HCT116 (cell line): Measurements from ENCODE around the gene EIF3F. TPM values are rescaled to one million over a fixed set of nuclear protein-coding genes. Genes with fewer than 3 reads are reported as not detected.

Source experiments
- ATAC-seq: fragments of 200-7000 bp; cut with Tn5 transposase; 2 replicates; pipeline ENCODE4 v1.9.1; 2020; ENCODE audit warnings: mild to moderate bottlenecking, moderate library complexity
- BruUV-seq: library from RNA; stranded (reverse); fragments of 400-500 nt; replicated peaks from 2 replicates; lab custom pipeline; 2021; lab: Mats Ljungman, UMichigan
- CTCF ChIA-PET: fragments of 300-600 bp; sonication (Branson Sonifier 250); formaldehyde crosslinking; loops from one replicate; lab custom pipeline; 2021; ENCODE audit warnings: antibody characterized with exemption; lab: Charles Lee
- POLR2A ChIA-PET: fragments of 300-600, 350-600 bp; sonication (Branson Sonifier 250); formaldehyde crosslinking; loops from one replicate; lab custom pipeline; 2021; ENCODE audit warnings: antibody characterized with exemption; lab: Charles Lee
- RAD21 ChIA-PET, 2 experiments: fragments of 300-600 bp; sonication (Branson Sonifier 250); formaldehyde crosslinking; loops; one replicate each; lab custom pipeline; 2023; ENCODE audit warnings: low total read pairs in 2 of 2; ENCODE audit not compliant: uncharacterized antibody in 2 of 2, unreplicated experiment in 2 of 2, low non-redundant PET in 1 of 2; lab: Charles Lee
- DNase-seq: peaks from one replicate; pipeline ENCODE4 v3.0.0-alpha.2; 2010; ENCODE audit warnings: low read depth, low spot score
- H2AFZ ChIP-seq: fragments of 200-600 bp; shearing (Covaris generic), sonication (generic); 2 replicates; pipeline ENCODE4 v1.6.1; 2017; ENCODE audit warnings: low read depth, mixed run types, mixed read lengths, antibody characterized with exemption, low read length; ENCODE audit not compliant: poor library complexity, severe bottlenecking
- H3K27ac ChIP-seq: 2 replicates; pipeline ENCODE4 v1.5.1; 2012; ENCODE audit warnings: low read depth, low read length
- H3K27me3 ChIP-seq: fragments of 200-600 bp; sonication (generic); 2 replicates; pipeline ENCODE4 v1.6.1; 2016; ENCODE audit warnings: mixed run types, low read length, mixed read lengths; ENCODE audit not compliant: insufficient read depth
- H3K36me3 ChIP-seq, 2 experiments: fragments of 200-500 bp in 1 of 2; fragments of 200-600 bp in 1 of 2; sonication (Bioruptor generic) in 1 of 2; sonication (generic) in 1 of 2; 2 replicates each; pipeline versions ENCODE4 v1.5.1 to v1.6.1; 2014 to 2016; ENCODE audit warnings: low read length in 2 of 2, inconsistent platforms in 1 of 2, mixed read lengths in 1 of 2, mixed run types in 1 of 2; ENCODE audit not compliant: insufficient read depth in 2 of 2, control insufficient read depth in 1 of 2
- H3K4me1 ChIP-seq, 2 experiments: fragments of 200-600 bp in 1 of 2; sonication (generic) in 1 of 2; 2 replicates each; pipeline versions ENCODE4 v1.5.1 to v1.6.1; 2012 to 2017; ENCODE audit warnings: low read length in 2 of 2, inconsistent platforms in 1 of 2, mild to moderate bottlenecking in 1 of 2, mixed read lengths in 1 of 2, mixed run types in 1 of 2, moderate library complexity in 1 of 2; ENCODE audit not compliant: insufficient read depth in 2 of 2, control insufficient read depth in 1 of 2
- H3K4me2 ChIP-seq: fragments of 200-600 bp; sonication (generic); 2 replicates; pipeline ENCODE4 v1.6.1; 2017; ENCODE audit warnings: mixed run types, low read length, mixed read lengths
- H3K4me3 ChIP-seq, 2 experiments: fragments of 200-600 bp in 1 of 2; sonication (generic) in 1 of 2; replicated peaks in 1 of 2; 2 replicates each; pipeline ENCODE4 v1.5.1; 2011 to 2016; ENCODE audit warnings: low read length in 2 of 2, control low read depth in 1 of 2, low read depth in 1 of 2, mild to moderate bottlenecking in 1 of 2, mixed read lengths in 1 of 2, mixed run types in 1 of 2
- H3K79me2 ChIP-seq: fragments of 200-600 bp; sonication (generic); 2 replicates; pipeline ENCODE4 v1.6.1; 2017; ENCODE audit warnings: mild to moderate bottlenecking, mixed run types, low read length, moderate library complexity, mixed read lengths; ENCODE audit not compliant: insufficient read depth
- H3K9ac ChIP-seq: fragments of 200-600 bp; sonication (generic); 2 replicates; pipeline ENCODE4 v1.6.1; 2016; ENCODE audit warnings: low read length, mixed read lengths
- H3K9me2 ChIP-seq: fragments of 200-600 bp; sonication (generic), shearing (Covaris generic); 2 replicates; pipeline ENCODE4 v1.6.1; 2017; ENCODE audit warnings: mixed run types, mild to moderate bottlenecking, moderate library complexity; ENCODE audit not compliant: insufficient read depth
- H3K9me3 ChIP-seq, 2 experiments: fragments of 200-500 bp in 1 of 2; fragments of 200-600 bp in 1 of 2; sonication (Bioruptor generic) in 1 of 2; sonication (generic) in 1 of 2; 2 replicates each; pipeline ENCODE4 v1.6.1; 2014 to 2017; ENCODE audit warnings: low read length in 2 of 2, mixed read lengths in 2 of 2, inconsistent platforms in 1 of 2, low read depth in 1 of 2, mild to moderate bottlenecking in 1 of 2, mixed run types in 1 of 2, moderate library complexity in 1 of 2; ENCODE audit not compliant: control insufficient read depth in 1 of 2, insufficient read depth in 1 of 2
- H4K20me1 ChIP-seq: fragments of 200-600 bp; sonication (generic), shearing (Covaris generic); 2 replicates; pipeline ENCODE4 v1.6.1; 2017; ENCODE audit warnings: mixed run types, mild to moderate bottlenecking, moderate library complexity; ENCODE audit not compliant: insufficient read depth
- CEBPB ChIP-seq: IDR thresholded peaks from 2 replicates; pipeline ENCODE4 v1.6.1; 2012; ENCODE audit warnings: low read depth
- ELF1 ChIP-seq: IDR thresholded peaks from 2 replicates; pipeline ENCODE4 v1.6.1; 2012; ENCODE audit warnings: low read depth, borderline replicate concordance
- POLR2A ChIP-seq: IDR thresholded peaks from 2 replicates; pipeline ENCODE4 v1.7.0; 2011; ENCODE audit warnings: borderline replicate concordance; ENCODE audit not compliant: insufficient read depth, insufficient read length; ENCODE audit errors: extremely low read depth
- POLR2AphosphoS5 ChIP-seq: IDR thresholded peaks from 2 replicates; pipeline ENCODE4 v1.6.1; 2011; ENCODE audit warnings: mild to moderate bottlenecking, low read depth, low read length, moderate library complexity
- RAD21 ChIP-seq: IDR thresholded peaks from 2 replicates; pipeline ENCODE4 v1.6.1; 2012; ENCODE audit warnings: low read depth, mild to moderate bottlenecking
- REST ChIP-seq: IDR thresholded peaks from 2 replicates; pipeline ENCODE4 v1.6.1; 2012; ENCODE audit warnings: low read depth
- SRF ChIP-seq: IDR thresholded peaks from 2 replicates; pipeline ENCODE4 v1.6.1; 2012; ENCODE audit warnings: low read depth
- ZBTB33 ChIP-seq: IDR thresholded peaks from 2 replicates; pipeline ENCODE4 v1.6.1; 2011; ENCODE audit warnings: mild to moderate bottlenecking, low read length, moderate library complexity; ENCODE audit not compliant: insufficient replicate concordance; ENCODE audit errors: extremely low read depth
- ZFX ChIP-seq: fragments of 450-650 bp; IDR thresholded peaks from 2 replicates; pipeline ENCODE4 v1.6.1; 2017
- intact Hi-C: fragments of 100-400 bp; cut with micrococcal nuclease; formaldehyde crosslinking; loops from 2 replicates; pipeline ENCODE4 v1.10.0; 2022
- total RNA-seq: library from RNA; stranded (reverse); gene quantifications from one replicate; pipeline ENCODE4 v1.2.1, GENCODE V29; 2021; ENCODE audit not compliant: unreplicated experiment

EIF3F gene
- total RNA-seq, 1 experiment from 2014 or later, result 313 TPM

DNA sequence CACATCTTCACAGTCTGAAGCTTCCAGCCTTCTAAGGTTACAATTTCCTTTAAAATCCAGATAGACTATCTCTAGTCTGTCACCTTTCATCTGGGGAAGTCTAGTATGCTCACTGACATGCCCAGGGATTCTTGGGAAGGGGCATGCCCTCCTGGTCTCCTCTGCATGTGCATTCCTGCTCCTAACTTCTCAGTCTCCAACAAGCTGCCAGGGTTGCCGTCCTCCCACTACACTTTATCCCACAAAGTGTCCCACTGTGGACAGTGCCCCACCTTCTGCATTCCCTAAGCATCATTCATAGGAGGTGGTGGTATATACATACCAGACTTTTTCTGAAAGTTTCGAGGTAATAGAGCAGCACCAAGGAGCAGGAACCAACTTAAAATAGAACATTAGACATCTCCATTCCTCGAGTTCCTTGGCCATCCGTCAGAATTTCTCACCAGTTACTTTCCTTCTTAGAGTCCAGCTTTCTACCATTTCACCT is 28.7 kb downstream of the EIF3F start:
- Histone ChIP-seq H3K9ac (no peak overlapping the region), H3K4me3 (no peak overlapping the region), H3K9me3 (no peaks in the 10 kb centered on the region), H3K27ac (no peak overlapping the region), H3K4me1 (no peaks in the 10 kb centered on the region), H3K9me2 (no peaks in the 10 kb centered on the region), H4K20me1 (no peaks in the 10 kb centered on the region), H3K27me3 (peaks cover 14% of the 10 kb centered on the region; the same call in 1 of the 2 replicates), H3K4me2 (no peak overlapping the region), H3K79me2 (no peaks in the 10 kb centered on the region), H3K36me3 (no peaks in the 10 kb centered on the region), H2AFZ (no peak overlapping the region)
- ChIA-PET CTCF (interaction anchor here (0.9 to 1.4 kb wide), 3 partner anchors 9 to 84 kb away, joined by 3 to 5 read pairs (median 5); no protein-coding TSS in a partner anchor), POLR2A (no interaction called here), RAD21 (no interaction called here)
- DNase-seq (no peak), ATAC-seq (no peak)
- BruUV-seq, result no TSS peak
- TF ChIP-seq ZFX, result no peak
- TF ChIP-seq ZBTB33, result no peak
- no peak for TF ChIP-seq POLR2A
- no peak for TF ChIP-seq POLR2AphosphoS5
- TF ChIP-seq SRF, result no peak
- TF ChIP-seq REST, result no peak
- no peak for TF ChIP-seq CEBPB
- no peak for TF ChIP-seq RAD21
- TF ChIP-seq ELF1, result no peak
- intact Hi-C loops, result no loop called here
